ENCODE measurements around the gene TMPRSS6.
A peak's percentile ranks its signal among the peaks of the same experiment; 100 is the strongest.

TMPRSS6 gene

DNA sequence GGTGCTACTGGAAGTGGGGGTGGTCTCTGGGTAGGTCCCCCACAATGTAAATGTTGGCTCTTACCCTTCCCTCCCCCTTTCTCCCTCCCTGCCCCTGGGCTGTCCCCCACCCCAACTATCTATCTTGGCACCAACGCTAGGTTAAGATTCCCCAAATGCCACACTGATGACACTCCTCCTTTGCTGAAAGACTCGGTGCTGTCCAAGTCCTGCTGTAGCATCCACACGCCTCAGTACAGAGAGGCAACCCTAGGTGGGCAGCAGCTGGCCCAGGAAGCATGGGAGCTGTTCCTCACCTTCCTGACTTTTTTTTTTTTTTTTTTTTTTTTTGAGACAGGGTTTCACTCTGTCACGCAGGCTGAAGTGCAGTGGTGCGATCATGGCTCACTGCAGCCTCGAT lies 61.4 kb downstream of the TMPRSS6 start:
- no peak for DNase-seq

- DNase-seq = no peak
Measured at GRCh38 chr22:37047006-37047405, 62.5 kb downstream of the TMPRSS6 start.

DNA sequence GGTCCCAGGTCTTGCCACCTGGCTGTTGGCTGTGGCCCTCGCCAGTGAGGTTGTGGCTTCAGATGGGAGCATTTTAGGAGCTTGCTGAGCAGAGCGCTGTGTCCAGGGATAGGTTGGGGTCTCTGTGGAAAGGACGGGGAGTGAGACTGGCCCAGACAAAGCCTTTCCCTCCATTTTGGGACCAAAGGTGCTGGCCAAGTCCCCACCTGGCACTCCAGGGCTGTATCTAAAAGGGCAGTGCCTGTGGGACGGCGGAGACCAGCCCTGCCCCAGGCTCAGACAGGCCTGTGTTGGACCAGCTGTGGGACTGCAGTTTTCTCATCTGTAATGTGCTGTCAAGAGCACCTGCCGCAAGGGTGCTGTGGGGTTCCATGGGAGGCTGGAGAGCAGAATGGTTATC lies 62.9 kb downstream of the TMPRSS6 start:
- DNase-seq = no peak

DNA sequence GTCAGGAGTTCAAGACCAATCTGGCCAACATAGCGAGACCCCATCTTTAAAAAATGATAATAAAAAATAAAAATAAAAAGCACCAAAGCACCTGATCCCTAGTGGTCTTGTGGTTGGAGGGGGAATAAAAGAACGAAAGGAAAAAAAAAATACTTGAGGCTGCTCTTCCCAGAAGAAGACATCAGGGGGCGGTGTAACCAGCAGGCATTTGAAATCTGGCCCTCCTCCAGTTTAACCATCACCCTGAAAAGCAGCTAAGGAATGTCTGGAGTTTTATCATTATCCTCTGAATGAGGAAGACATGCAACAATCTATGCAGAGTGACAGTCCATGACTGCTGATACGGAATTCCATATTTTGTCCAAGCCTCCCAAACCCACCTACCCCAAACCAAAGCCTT lies 63.6 kb downstream of the TMPRSS6 start:
- no peak for DNase-seq

GRCh38 chr22:37044634-37045625 lies 64.6 kb downstream of the TMPRSS6 start:
- DNase-seq = no peak

DNA sequence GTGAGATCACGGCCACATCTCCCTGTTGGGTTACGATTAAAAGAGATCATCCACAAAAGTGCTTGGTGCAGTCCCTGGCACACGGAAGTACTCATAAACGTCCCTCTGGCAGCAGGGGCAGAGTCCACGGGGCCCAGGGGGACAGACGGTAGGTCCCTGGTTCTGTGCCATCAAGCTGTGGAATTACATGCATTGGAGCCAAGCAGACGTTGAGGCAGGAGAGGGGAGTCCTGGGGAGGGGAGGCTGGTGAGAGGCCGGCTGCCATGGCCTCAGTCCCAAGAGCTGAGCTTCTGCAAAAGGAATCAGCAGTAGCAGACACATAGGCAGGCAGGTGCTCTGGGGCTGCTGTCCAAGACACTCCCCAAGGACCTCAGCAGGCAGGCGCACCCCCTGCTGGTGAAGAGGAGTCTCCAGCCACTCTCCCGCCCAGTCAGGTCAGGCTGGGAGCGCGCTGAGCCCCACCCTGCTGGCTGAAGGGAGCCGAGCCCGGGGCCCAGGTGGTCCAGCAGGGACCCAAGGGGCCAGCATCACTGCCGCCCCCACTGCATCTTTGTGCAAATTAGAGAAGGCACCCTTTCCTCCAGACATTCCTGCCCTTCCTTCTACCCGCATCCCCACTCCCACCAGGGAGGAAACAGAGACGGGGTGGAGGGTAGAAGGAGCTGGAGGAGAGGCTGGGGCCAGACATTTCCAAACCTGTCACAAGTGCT lies 65.5 kb downstream of the TMPRSS6 start:
- peak; percentile 61 for DNase-seq

DNA sequence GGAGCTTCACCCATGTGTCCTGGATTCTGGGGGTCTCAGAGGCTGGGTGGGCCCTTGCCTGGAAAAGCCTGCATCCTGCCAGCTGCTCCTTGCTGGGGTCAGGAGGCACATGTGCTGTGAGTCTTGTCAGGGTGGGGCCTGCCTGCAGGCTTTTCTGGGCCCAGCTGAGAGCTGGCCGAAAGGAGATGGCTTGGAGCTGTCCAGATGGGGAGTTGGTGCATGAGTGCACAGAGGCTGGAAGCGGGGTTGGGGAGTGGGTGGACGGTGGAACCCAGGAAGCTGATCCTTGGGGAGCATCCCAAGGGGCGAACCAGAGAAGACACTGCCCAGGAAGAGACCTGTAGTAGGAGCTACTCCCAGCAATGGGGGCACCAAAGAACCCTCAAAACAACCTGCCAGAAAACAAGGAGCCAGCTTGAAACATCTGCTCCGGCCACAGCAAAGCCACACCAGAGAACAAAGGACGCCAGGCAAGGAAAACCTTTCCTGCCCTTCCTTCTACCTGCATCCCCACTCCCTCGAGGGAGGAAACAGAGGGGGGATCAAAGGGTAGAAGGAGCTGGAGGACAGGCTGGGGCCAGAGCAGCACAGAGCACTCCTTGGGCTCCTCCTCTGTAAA lies 66.2 kb downstream of the TMPRSS6 start:
- no peak for DNase-seq

DNA sequence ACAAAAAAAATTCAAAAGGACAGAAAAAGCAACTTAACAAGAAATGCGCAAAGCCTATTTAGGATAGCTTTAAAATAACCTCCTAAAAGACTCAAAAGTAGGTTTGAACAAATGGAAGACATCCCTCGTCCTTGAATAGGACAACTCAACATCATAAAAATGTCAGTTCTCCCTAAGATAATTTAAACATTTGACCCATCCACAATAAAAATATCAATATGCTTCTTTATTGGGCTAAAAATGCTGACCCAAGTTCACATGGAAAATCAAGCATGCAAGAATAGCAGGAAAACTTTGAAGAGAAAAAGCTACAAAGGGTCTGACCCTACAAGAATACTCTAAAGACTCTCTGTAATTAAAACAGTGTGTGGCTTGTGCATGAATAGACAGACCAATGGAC lies 70.0 kb downstream of the TMPRSS6 start:
- no peak for DNase-seq

DNA sequence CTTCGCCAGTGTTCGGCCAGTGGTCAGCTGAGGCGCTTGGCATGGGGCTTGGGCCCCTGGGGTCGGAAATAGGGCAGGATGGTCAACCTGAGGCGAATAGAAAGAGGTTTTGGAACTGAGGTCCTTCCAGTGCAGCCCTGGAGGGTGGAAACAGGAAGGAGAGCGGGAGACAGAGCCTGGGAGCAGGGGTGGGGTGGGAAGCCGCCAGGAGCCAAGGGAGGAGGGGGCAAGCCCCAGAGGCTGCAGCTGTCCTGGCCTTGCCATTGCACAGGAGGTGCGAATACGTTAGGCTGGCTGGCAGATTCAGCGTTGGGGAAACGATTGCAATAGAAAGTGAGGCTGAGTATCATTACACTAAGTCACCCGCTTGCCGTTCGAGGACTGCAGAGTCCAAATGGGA lies 71.8 kb downstream of the TMPRSS6 start:
- no peak for DNase-seq

DNA sequence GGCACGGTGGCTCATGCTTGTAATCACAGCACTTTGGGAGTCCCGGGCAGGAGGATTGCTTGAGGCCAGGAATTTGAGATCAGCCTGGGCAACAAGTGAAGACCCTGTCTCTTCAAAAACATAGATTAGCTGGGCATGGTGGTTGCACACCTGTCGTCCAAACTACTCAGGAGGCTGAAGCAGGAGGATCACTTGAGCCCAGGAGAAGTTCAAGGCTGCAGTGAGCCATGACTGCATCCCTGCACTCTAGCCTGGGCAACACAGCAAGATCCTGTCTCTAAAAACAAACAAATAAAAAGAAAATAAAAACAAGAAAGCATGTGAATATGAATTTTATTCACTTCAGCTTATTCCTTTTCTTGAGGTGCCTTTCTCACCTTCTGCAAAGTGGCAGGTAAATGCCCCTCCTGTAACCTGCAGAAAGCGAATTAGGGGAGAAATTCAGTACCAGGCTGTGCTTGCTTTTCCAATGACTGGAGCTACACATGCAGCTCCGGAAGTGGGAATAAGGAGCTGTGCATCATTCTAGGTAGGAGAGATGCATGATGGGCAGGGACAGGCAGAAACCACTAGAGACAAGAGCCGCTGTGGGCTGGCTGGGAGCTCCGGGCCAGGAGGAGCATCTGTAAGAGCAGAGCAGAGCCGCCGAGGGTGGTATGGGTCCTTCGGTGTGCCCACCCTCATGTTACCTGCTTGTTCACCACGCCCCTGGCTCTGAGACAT lies 72.7 kb downstream of the TMPRSS6 start:
- no peak for DNase-seq

DNA sequence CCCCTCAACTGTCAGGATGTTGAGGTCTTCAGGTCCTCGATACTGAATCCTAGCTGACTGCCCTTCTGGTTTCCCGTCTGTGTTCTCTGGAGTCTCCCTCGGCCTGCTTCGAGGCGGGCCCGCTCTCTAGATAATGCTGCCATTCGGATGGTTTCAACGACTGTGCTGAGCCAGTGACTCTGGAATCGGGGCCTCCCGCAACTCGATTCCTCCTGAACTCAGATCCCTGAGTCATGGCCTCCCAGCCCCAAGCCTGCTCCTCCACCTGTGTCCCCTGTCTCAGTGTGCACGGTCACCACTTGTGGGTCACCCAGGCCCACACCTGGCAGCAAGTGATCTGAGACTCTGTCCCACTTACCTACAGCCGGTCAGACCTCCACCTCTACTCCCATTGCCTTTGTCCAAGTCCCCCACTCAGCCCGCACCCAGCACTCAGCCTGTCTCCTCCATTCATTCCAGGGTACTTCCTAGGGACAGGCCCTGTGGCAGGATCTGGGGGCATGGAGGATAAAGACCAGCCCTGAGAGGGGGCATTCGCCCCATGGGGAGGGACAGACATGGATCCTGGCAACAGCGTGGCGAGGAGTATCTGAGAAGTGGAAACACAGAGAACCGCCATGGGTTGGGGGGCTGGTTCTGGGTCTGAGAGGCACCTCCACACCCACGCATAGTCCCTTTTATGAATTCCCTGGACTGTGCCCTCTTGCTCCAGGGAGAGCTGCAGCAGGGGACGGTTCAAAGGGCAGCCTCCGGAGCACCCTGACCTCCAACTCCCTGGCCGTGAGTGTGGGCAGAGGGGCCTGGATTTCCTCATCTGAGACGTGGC lies 75.7 kb downstream of the TMPRSS6 start:
- DNase-seq = no peak

DNA sequence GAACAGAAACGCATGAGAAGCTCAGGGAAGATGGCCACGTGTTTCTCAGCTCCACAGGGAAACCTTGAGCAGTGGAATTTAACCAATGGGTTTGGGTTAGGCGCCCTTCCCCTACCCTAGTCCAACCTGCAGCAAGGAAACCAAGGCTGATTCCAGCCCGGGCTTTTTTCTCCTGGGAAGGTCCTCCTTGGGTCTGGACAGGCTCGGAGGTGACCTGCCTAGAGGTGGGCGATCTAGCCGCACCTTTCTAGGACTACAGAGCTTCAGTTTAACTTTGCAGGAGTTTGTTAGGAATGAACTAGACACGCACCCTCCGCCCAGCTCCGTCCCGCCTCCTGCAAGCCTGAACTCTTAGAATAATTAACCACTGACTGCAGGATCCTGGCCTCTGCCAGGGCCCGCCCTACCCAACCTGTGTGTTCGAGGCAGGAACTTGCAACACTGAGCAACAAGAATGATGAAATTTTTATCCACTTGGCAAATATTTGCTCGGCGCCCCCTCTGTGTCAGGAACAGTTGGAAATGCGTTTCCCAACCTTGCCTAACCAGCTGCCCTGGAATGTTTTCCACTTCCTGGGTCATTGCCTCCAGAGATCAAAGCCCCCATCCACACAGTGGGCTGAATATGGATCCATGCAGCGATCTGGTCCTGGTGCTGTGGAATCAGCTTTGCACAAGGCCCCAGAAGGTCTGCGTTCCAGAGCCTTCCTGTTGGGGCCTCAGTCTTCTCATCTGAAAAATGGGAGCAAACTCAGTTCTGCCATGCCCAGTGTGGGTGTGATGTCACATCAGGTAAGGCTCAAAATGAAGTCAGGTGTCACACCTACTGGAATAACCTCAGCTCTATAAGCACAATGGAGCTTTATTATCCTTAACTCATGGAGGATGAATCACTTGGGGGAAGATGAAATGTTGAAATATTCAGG lies 76.7 kb downstream of the TMPRSS6 start:
- DNase-seq = no peak

GRCh38 chr22:37032134-37032534 lies 77.4 kb downstream of the TMPRSS6 start:
- no peak for DNase-seq

GRCh38 chr22:37030560-37031281 lies 78.8 kb downstream of the TMPRSS6 start:
- no peak for DNase-seq

DNA sequence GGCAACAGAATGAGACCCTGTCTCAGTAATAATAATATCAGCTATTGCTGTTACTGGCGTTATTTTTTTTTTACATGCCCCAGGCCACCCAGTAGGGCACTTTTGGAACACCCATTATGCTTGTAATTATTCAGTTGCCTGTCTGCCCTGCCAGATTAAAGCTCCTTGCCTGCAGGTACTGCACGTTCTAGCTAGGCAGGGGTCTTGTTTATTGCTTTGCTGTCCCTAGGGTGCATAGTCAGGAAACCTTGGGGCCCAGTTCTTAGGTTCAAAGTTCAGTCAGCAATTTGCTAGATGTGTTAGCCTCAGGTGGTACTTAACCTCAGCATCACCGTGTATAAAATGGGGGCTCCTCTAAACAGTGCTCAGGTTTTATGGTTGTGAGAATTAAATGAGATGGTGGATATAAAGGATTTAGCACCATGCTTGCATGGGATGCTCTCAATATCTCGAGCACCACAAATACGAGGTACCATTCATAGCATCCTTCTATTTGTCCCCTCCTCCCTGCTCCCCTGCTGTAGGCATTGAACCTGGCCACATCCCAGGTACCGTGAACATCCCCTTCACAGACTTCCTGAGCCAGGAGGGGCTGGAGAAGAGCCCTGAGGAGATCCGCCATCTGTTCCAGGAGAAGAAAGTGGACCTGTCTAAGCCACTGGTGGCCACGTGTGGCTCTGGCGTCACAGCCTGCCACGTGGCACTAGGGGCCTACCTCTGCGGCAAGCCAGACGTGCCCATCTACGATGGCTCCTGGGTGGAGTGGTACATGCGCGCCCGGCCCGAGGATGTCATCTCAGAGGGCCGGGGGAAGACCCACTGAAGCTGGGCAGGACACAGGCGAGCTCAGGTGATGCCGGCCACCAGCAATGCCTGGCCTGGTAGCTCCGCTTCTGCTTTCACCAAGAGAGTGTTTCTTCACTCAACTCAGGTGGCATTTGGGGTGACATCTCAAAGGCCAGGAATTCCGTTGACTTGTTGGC lies 80.5 kb downstream of the TMPRSS6 start:
- no peak for DNase-seq

- DNase-seq = no peak
Measured at GRCh38 chr22:37027556-37027955, 82.0 kb downstream of the TMPRSS6 start.

DNA sequence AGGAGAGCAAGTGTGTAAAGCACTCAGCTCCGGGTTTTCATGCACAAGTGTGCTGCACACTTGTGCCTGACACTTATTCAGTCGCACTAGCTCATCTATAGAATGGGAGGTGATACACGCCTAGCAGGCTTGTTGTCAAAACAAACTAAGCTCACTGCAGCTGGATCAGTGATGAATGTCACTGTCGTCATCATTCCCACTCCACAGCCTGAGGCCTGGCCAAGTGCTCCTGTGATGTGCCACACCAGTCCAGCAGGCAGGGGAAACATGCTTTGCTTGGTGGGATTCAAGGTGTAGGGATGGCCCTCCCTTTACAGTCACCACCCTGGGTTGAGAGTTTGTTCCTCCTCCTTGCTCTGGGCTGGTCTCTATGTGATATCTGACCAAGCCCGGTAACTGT lies 83.2 kb downstream of the TMPRSS6 start:
- DNase-seq = no peak

GRCh38 chr22:37025500-37026070 lies 83.9 kb downstream of the TMPRSS6 start:
- no peak for DNase-seq
